Lower leg skin (tissue), 3 donors: ENCODE data around the gene KCNJ15.

ENCODE experiments used
- CTCF ChIP-seq, 3 donors: fragments of 450-650 bp; IDR thresholded peaks; one replicate each; pipeline ENCODE4 v1.5.1; 2016; ENCODE audit warnings: antibody characterized with exemption in 3 of 3, mild to moderate bottlenecking in 3 of 3, moderate library complexity in 2 of 3
- POLR2A ChIP-seq, 2 donors: fragments of 450-650 bp; IDR thresholded peaks; one replicate each; pipeline ENCODE4 v1.6.1; 2016 to 2017; ENCODE audit warnings: antibody characterized with exemption in 2 of 2, mild to moderate bottlenecking in 1 of 2, moderate library complexity in 1 of 2

- no peak for TF ChIP-seq CTCF (IDR thresholded peaks at IDR 0.05)
- TF ChIP-seq POLR2A (IDR thresholded peaks at IDR 0.05), result no peak
These were observed 95.2 kb downstream of the KCNJ15 start for GRCh38 chr21:38351961-38352521.
